HCT116 (cell line): ENCODE results near the gene ABCF3. TPM values are rescaled to one million over a fixed set of nuclear protein-coding genes. Genes with fewer than 3 reads are reported as not detected.

ENCODE experiments used
- ATAC-seq: fragments of 200-7000 bp; cut with Tn5 transposase; 2 replicates; pipeline ENCODE4 v1.9.1; 2020; ENCODE audit warnings: mild to moderate bottlenecking, moderate library complexity
- BruUV-seq: library from RNA; stranded (reverse); fragments of 400-500 nt; replicated peaks from 2 replicates; lab custom pipeline; 2021; lab: Mats Ljungman, UMichigan
- CTCF ChIA-PET: fragments of 300-600 bp; sonication (Branson Sonifier 250); formaldehyde crosslinking; loops from one replicate; lab custom pipeline; 2021; ENCODE audit warnings: antibody characterized with exemption; lab: Charles Lee
- POLR2A ChIA-PET: fragments of 300-600, 350-600 bp; sonication (Branson Sonifier 250); formaldehyde crosslinking; loops from one replicate; lab custom pipeline; 2021; ENCODE audit warnings: antibody characterized with exemption; lab: Charles Lee
- RAD21 ChIA-PET, 2 experiments: fragments of 300-600 bp; sonication (Branson Sonifier 250); formaldehyde crosslinking; loops; one replicate each; lab custom pipeline; 2023; ENCODE audit warnings: low total read pairs in 2 of 2; ENCODE audit not compliant: uncharacterized antibody in 2 of 2, unreplicated experiment in 2 of 2, low non-redundant PET in 1 of 2; lab: Charles Lee
- DNase-seq: peaks from one replicate; pipeline ENCODE4 v3.0.0-alpha.2; 2010; ENCODE audit warnings: low read depth, low spot score
- H2AFZ ChIP-seq: fragments of 200-600 bp; shearing (Covaris generic), sonication (generic); 2 replicates; pipeline ENCODE4 v1.6.1; 2017; ENCODE audit warnings: low read depth, mixed run types, mixed read lengths, antibody characterized with exemption, low read length; ENCODE audit not compliant: poor library complexity, severe bottlenecking
- H3K27ac ChIP-seq: 2 replicates; pipeline ENCODE4 v1.5.1; 2012; ENCODE audit warnings: low read depth, low read length
- H3K27me3 ChIP-seq: fragments of 200-600 bp; sonication (generic); 2 replicates; pipeline ENCODE4 v1.6.1; 2016; ENCODE audit warnings: mixed run types, low read length, mixed read lengths; ENCODE audit not compliant: insufficient read depth
- H3K36me3 ChIP-seq, 2 experiments: fragments of 200-500 bp in 1 of 2; fragments of 200-600 bp in 1 of 2; sonication (Bioruptor generic) in 1 of 2; sonication (generic) in 1 of 2; 2 replicates each; pipeline versions ENCODE4 v1.5.1 to v1.6.1; 2014 to 2016; ENCODE audit warnings: low read length in 2 of 2, inconsistent platforms in 1 of 2, mixed read lengths in 1 of 2, mixed run types in 1 of 2; ENCODE audit not compliant: insufficient read depth in 2 of 2, control insufficient read depth in 1 of 2
- H3K4me1 ChIP-seq, 2 experiments: fragments of 200-600 bp in 1 of 2; sonication (generic) in 1 of 2; 2 replicates each; pipeline versions ENCODE4 v1.5.1 to v1.6.1; 2012 to 2017; ENCODE audit warnings: low read length in 2 of 2, inconsistent platforms in 1 of 2, mild to moderate bottlenecking in 1 of 2, mixed read lengths in 1 of 2, mixed run types in 1 of 2, moderate library complexity in 1 of 2; ENCODE audit not compliant: insufficient read depth in 2 of 2, control insufficient read depth in 1 of 2
- H3K4me2 ChIP-seq: fragments of 200-600 bp; sonication (generic); 2 replicates; pipeline ENCODE4 v1.6.1; 2017; ENCODE audit warnings: mixed run types, low read length, mixed read lengths
- H3K4me3 ChIP-seq, 2 experiments: fragments of 200-600 bp in 1 of 2; sonication (generic) in 1 of 2; replicated peaks in 1 of 2; 2 replicates each; pipeline ENCODE4 v1.5.1; 2011 to 2016; ENCODE audit warnings: low read length in 2 of 2, control low read depth in 1 of 2, low read depth in 1 of 2, mild to moderate bottlenecking in 1 of 2, mixed read lengths in 1 of 2, mixed run types in 1 of 2
- H3K79me2 ChIP-seq: fragments of 200-600 bp; sonication (generic); 2 replicates; pipeline ENCODE4 v1.6.1; 2017; ENCODE audit warnings: mild to moderate bottlenecking, mixed run types, low read length, moderate library complexity, mixed read lengths; ENCODE audit not compliant: insufficient read depth
- H3K9ac ChIP-seq: fragments of 200-600 bp; sonication (generic); 2 replicates; pipeline ENCODE4 v1.6.1; 2016; ENCODE audit warnings: low read length, mixed read lengths
- H3K9me2 ChIP-seq: fragments of 200-600 bp; sonication (generic), shearing (Covaris generic); 2 replicates; pipeline ENCODE4 v1.6.1; 2017; ENCODE audit warnings: mixed run types, mild to moderate bottlenecking, moderate library complexity; ENCODE audit not compliant: insufficient read depth
- H3K9me3 ChIP-seq, 2 experiments: fragments of 200-500 bp in 1 of 2; fragments of 200-600 bp in 1 of 2; sonication (Bioruptor generic) in 1 of 2; sonication (generic) in 1 of 2; 2 replicates each; pipeline ENCODE4 v1.6.1; 2014 to 2017; ENCODE audit warnings: low read length in 2 of 2, mixed read lengths in 2 of 2, inconsistent platforms in 1 of 2, low read depth in 1 of 2, mild to moderate bottlenecking in 1 of 2, mixed run types in 1 of 2, moderate library complexity in 1 of 2; ENCODE audit not compliant: control insufficient read depth in 1 of 2, insufficient read depth in 1 of 2
- H4K20me1 ChIP-seq: fragments of 200-600 bp; sonication (generic), shearing (Covaris generic); 2 replicates; pipeline ENCODE4 v1.6.1; 2017; ENCODE audit warnings: mixed run types, mild to moderate bottlenecking, moderate library complexity; ENCODE audit not compliant: insufficient read depth
- CBX3 ChIP-seq: IDR thresholded peaks from 2 replicates; pipeline ENCODE4 v1.6.1; 2012; ENCODE audit warnings: low read depth
- CEBPB ChIP-seq: IDR thresholded peaks from 2 replicates; pipeline ENCODE4 v1.6.1; 2012; ENCODE audit warnings: low read depth
- CTCF ChIP-seq, 3 experiments: fragments of 200-600 bp in 1 of 3; sonication (generic) in 1 of 3; IDR thresholded peaks in 2 of 3; conservative IDR thresholded peaks in 1 of 3; 2 replicates each; pipeline ENCODE4 v1.5.1; 2012 to 2017; ENCODE audit warnings: low read depth in 2 of 3, low read length in 2 of 3, antibody characterized with exemption in 1 of 3, borderline replicate concordance in 1 of 3, control low read depth in 1 of 3, mild to moderate bottlenecking in 1 of 3, mixed read lengths in 1 of 3, mixed run types in 1 of 3, moderate library complexity in 1 of 3; ENCODE audit not compliant: insufficient read depth in 1 of 3
- ELF1 ChIP-seq: IDR thresholded peaks from 2 replicates; pipeline ENCODE4 v1.6.1; 2012; ENCODE audit warnings: low read depth, borderline replicate concordance
- EZH2 ChIP-seq: fragments of 200-600 bp; sonication (generic); IDR thresholded peaks from 2 replicates; pipeline ENCODE4 v1.6.1; 2017; ENCODE audit warnings: antibody characterized with exemption, mixed run types
- EZH2phosphoT487 ChIP-seq: fragments of 200-600 bp; IDR thresholded peaks from 2 replicates; pipeline ENCODE4 v1.6.1; 2018; ENCODE audit warnings: antibody characterized with exemption, borderline replicate concordance
- JUND ChIP-seq: IDR thresholded peaks from 2 replicates; pipeline ENCODE4 v1.6.1; 2012
- MAX ChIP-seq: IDR thresholded peaks from 2 replicates; pipeline ENCODE4 v1.6.1; 2012
- POLR2A ChIP-seq: IDR thresholded peaks from 2 replicates; pipeline ENCODE4 v1.7.0; 2011; ENCODE audit warnings: borderline replicate concordance; ENCODE audit not compliant: insufficient read depth, insufficient read length; ENCODE audit errors: extremely low read depth
- POLR2AphosphoS5 ChIP-seq: IDR thresholded peaks from 2 replicates; pipeline ENCODE4 v1.6.1; 2011; ENCODE audit warnings: mild to moderate bottlenecking, low read depth, low read length, moderate library complexity
- RAD21 ChIP-seq: IDR thresholded peaks from 2 replicates; pipeline ENCODE4 v1.6.1; 2012; ENCODE audit warnings: low read depth, mild to moderate bottlenecking
- REST ChIP-seq: IDR thresholded peaks from 2 replicates; pipeline ENCODE4 v1.6.1; 2012; ENCODE audit warnings: low read depth
- SIN3A ChIP-seq: IDR thresholded peaks from 2 replicates; pipeline ENCODE4 v1.6.1; 2012; ENCODE audit warnings: low read depth
- SRF ChIP-seq: IDR thresholded peaks from 2 replicates; pipeline ENCODE4 v1.6.1; 2012; ENCODE audit warnings: low read depth
- ZFX ChIP-seq: fragments of 450-650 bp; IDR thresholded peaks from 2 replicates; pipeline ENCODE4 v1.6.1; 2017
- ZNF274 ChIP-seq: fragments of 200-500 bp; sonication (Bioruptor generic); IDR thresholded peaks from 2 replicates; pipeline ENCODE4 v1.6.1; 2014; ENCODE audit warnings: mild to moderate bottlenecking, low read depth, low read length, inconsistent platforms
- intact Hi-C: fragments of 100-400 bp; cut with micrococcal nuclease; formaldehyde crosslinking; loops from 2 replicates; pipeline ENCODE4 v1.10.0; 2022
- total RNA-seq: library from RNA; stranded (reverse); gene quantifications from one replicate; pipeline ENCODE4 v1.2.1, GENCODE V29; 2021; ENCODE audit not compliant: unreplicated experiment

Gene ABCF3
- total RNA-seq, 1 experiment from 2014 or later = 74.6 TPM

GRCh38 chr3:184178521-184179138 is 7.4 kb upstream of the ABCF3 start:
- H3K9me2 ChIP-seq = no peaks in the 10 kb centered on the region
- RAD21 ChIA-PET = no interaction called here
- H3K9ac ChIP-seq = no peak overlapping the region
- no peak for DNase-seq
- no peaks in the 10 kb centered on the region for H3K9me3 ChIP-seq
- TF ChIP-seq REST (no peak), RAD21 (no peak)
- TF ChIP-seq, all 23 proteins: peak for 0
- ATAC-seq = no peak
- Histone ChIP-seq H3K36me3 (peaks cover 47 to 63% of the 10 kb centered on the region in 2 experiments), H4K20me1 (no peaks in the 10 kb centered on the region), H3K4me2 (no peak overlapping the region), H3K79me2 (peaks cover 51% of the 10 kb centered on the region), H3K27me3 (no peaks in the 10 kb centered on the region), H3K4me1 (peaks cover 10 to 30% of the 10 kb centered on the region in 2 experiments), H2AFZ (no peak overlapping the region), H3K27ac (no peak overlapping the region), H3K4me3 (no peak overlapping the region)
- intact Hi-C loops = no loop called here
- ChIA-PET CTCF (no interaction called here), POLR2A (no interaction called here)
- no TSS peak for BruUV-seq

GRCh38 chr3:184180165-184180564 is 5.8 kb upstream of the ABCF3 start:
- Histone ChIP-seq H3K4me2 (no peak overlapping the region), H4K20me1 (no peaks in the 10 kb centered on the region), H3K9me3 (no peaks in the 10 kb centered on the region), H2AFZ (no peak overlapping the region), H3K4me1 (peaks cover 10 to 27% of the 10 kb centered on the region in 2 experiments), H3K9me2 (no peaks in the 10 kb centered on the region), H3K9ac (no peak overlapping the region), H3K27ac (no peak overlapping the region), H3K36me3 (peaks cover 52 to 74% of the 10 kb centered on the region in 2 experiments), H3K4me3 (no peak overlapping the region), H3K27me3 (no peaks in the 10 kb centered on the region), H3K79me2 (peaks cover 46% of the 10 kb centered on the region)
- CTCF ChIA-PET = no interaction called here
- DNase-seq (no peak), ATAC-seq (no peak)
- POLR2A ChIA-PET = no interaction called here
- no TSS peak for BruUV-seq
- RAD21 ChIA-PET = no interaction called here
- intact Hi-C loops = no loop called here
- no peak for TF ChIP-seq ZNF274
- TF ChIP-seq POLR2AphosphoS5 = no peak
- no peak for TF ChIP-seq ZFX
- no peak for TF ChIP-seq POLR2A
- TF ChIP-seq EZH2 = no peak
- TF ChIP-seq JUND = no peak
- no peak for TF ChIP-seq MAX
- no peak for TF ChIP-seq CEBPB
- TF ChIP-seq EZH2phosphoT487 = no peak
- no peak for TF ChIP-seq SRF
- no peak for TF ChIP-seq ELF1
- no peak for TF ChIP-seq CBX3
- no peak for TF ChIP-seq CTCF (IDR thresholded peaks at IDR 0.05 in 2 of 3, conservative IDR thresholded peaks at IDR 0.05 in 1 of 3; ENCODE audit: borderline replicate concordance in 1 of 3, insufficient read depth in 1 of 3, low read depth in 2 of 3, low read length in 2 of 3)
- no peak for TF ChIP-seq RAD21
- no peak for TF ChIP-seq SIN3A
